SJCRH30 (cell line): ENCODE results near the gene SPTLC1. TPM values are rescaled to one million over a fixed set of nuclear protein-coding genes. Genes with fewer than 3 reads are reported as not detected.
A peak's percentile ranks its signal among the peaks of the same experiment; 100 is the strongest.
"Not testable (repeated sequence)": the region's sequence is repeated elsewhere in the genome, so short reads cannot be mapped to it uniquely, and the experiment has no call there.

Experiments used
- DNase-seq, 2 experiments: peaks; one replicate each; pipeline ENCODE4 v3.0.0-alpha.2; 2015 to 2020
- H3K27ac ChIP-seq: fragments of 250-450 bp; sonication (Bioruptor Pico); 2 replicates; pipeline ENCODE4 v1.5.1; 2020; ENCODE audit warnings: mild to moderate bottlenecking, moderate library complexity
- H3K27me3 ChIP-seq: fragments of 250-450 bp; sonication (Bioruptor Pico); 2 replicates; pipeline ENCODE4 v1.5.1; 2020; ENCODE audit warnings: mild to moderate bottlenecking, moderate library complexity
- H3K36me3 ChIP-seq: fragments of 250-450 bp; sonication (Bioruptor Pico); 2 replicates; pipeline ENCODE4 v1.5.1; 2020; ENCODE audit warnings: mild to moderate bottlenecking, moderate library complexity
- H3K4me1 ChIP-seq: fragments of 250-450 bp; sonication (Bioruptor Pico); 2 replicates; pipeline ENCODE4 v1.5.1; 2020; ENCODE audit warnings: mild to moderate bottlenecking, moderate library complexity
- H3K4me3 ChIP-seq: fragments of 250-450 bp; sonication (Bioruptor Pico); 2 replicates; pipeline ENCODE4 v1.5.1; 2020; ENCODE audit warnings: mild to moderate bottlenecking, moderate library complexity
- H3K9me3 ChIP-seq: fragments of 250-450 bp; sonication (Bioruptor Pico); replicated peaks from 2 replicates; pipeline ENCODE4 v1.5.1; 2020; ENCODE audit warnings: mild to moderate bottlenecking, moderate library complexity
- total RNA-seq: library from RNA; depleted of rRNA; stranded (reverse); fragments of >200 nt; shearing (Covaris generic); gene quantifications from 2 replicates; pipeline ENCODE4 v1.2.3, GENCODE V29; 2014

Gene SPTLC1
- total RNA-seq, 1 experiment from 2014 or later = 121 TPM

- H3K4me3 ChIP-seq = peak overlapping the region; percentile 60
These were observed 32.0 kb upstream of the SPTLC1 start for GRCh38 chr9:92147030-92147851.

GRCh38 chr9:92146610-92147009 lies 31.4 kb upstream of the SPTLC1 start:
- no peaks in the 10 kb centered on the region for H3K36me3 ChIP-seq
- peaks cover 40% of the 10 kb centered on the region for H3K4me1 ChIP-seq
- peak; percentile 50 to 59 for DNase-seq
- H3K27me3 ChIP-seq = no peaks in the 10 kb centered on the region
- peak overlapping the region; percentile 99 for H3K27ac ChIP-seq
- peak overlapping the region; percentile 60 for H3K4me3 ChIP-seq
- no peaks in the 10 kb centered on the region for H3K9me3 ChIP-seq

More at GRCh38 chr9:92147030-92147851, 32.0 kb upstream of the SPTLC1 start:
- DNase-seq = peak; percentile 95 to 96
- Histone ChIP-seq H3K36me3 (no peaks in the 10 kb centered on the region), H3K4me1 (peaks cover 47% of the 10 kb centered on the region), H3K27me3 (no peaks in the 10 kb centered on the region), H3K9me3 (no peaks in the 10 kb centered on the region), H3K27ac (peak overlapping the region; percentile 99)

- not testable (repeated sequence) for H3K4me3 ChIP-seq, H3K27ac ChIP-seq, H3K36me3 ChIP-seq, H3K9me3 ChIP-seq, H3K27me3 ChIP-seq, DNase-seq
- peaks cover 34% of the 10 kb centered on the region for H3K4me1 ChIP-seq
These were observed 30.6 kb upstream of the SPTLC1 start for GRCh38 chr9:92145784-92146183.

GRCh38 chr9:92142329-92142728 lies 27.1 kb upstream of the SPTLC1 start:
- no peak for DNase-seq
- Histone ChIP-seq H3K27ac (no peak overlapping the region), H3K36me3 (no peaks in the 10 kb centered on the region), H3K27me3 (no peaks in the 10 kb centered on the region), H3K4me1 (peaks cover 15% of the 10 kb centered on the region), H3K4me3 (no peak overlapping the region), H3K9me3 (no peaks in the 10 kb centered on the region)

- no peak for DNase-seq
- H3K27me3 ChIP-seq = no peaks in the 10 kb centered on the region
- H3K4me1 ChIP-seq = peaks cover 12% of the 10 kb centered on the region
- H3K36me3 ChIP-seq = no peaks in the 10 kb centered on the region
- H3K4me3 ChIP-seq = no peak overlapping the region
- H3K27ac ChIP-seq = no peak overlapping the region
- no peaks in the 10 kb centered on the region for H3K9me3 ChIP-seq
These were observed 26.2 kb upstream of the SPTLC1 start for GRCh38 chr9:92141144-92142129.

- H3K27me3 ChIP-seq = no peaks in the 10 kb centered on the region
- no peak overlapping the region for H3K27ac ChIP-seq
- H3K36me3 ChIP-seq = no peaks in the 10 kb centered on the region
- H3K4me3 ChIP-seq = no peak overlapping the region
- H3K9me3 ChIP-seq = no peaks in the 10 kb centered on the region
- H3K4me1 ChIP-seq = peaks cover 10% of the 10 kb centered on the region
- no peak for DNase-seq
These were observed 25.5 kb upstream of the SPTLC1 start for GRCh38 chr9:92140754-92141143.

GRCh38 chr9:92140074-92140753 lies 25.0 kb upstream of the SPTLC1 start:
- Histone ChIP-seq H3K4me3 (no peak overlapping the region), H3K27ac (no peak overlapping the region), H3K36me3 (no peaks in the 10 kb centered on the region), H3K4me1 (peaks cover 7% of the 10 kb centered on the region), H3K9me3 (no peaks in the 10 kb centered on the region), H3K27me3 (no peaks in the 10 kb centered on the region)
- DNase-seq = peak; percentile 82 to 88

- H3K27me3 ChIP-seq, H3K4me1 ChIP-seq, H3K27ac ChIP-seq, H3K36me3 ChIP-seq, H3K4me3 ChIP-seq, H3K9me3 ChIP-seq: not testable (repeated sequence)
- DNase-seq = peak in 1 of 2 experiments; percentile 40
These were observed 23.8 kb upstream of the SPTLC1 start for GRCh38 chr9:92138960-92139540.

- Histone ChIP-seq H3K27ac (no peak overlapping the region), H3K4me1 (peaks cover 3% of the 10 kb centered on the region), H3K27me3 (no peaks in the 10 kb centered on the region), H3K36me3 (no peaks in the 10 kb centered on the region), H3K9me3 (no peaks in the 10 kb centered on the region), H3K4me3 (no peak overlapping the region)
- peak; percentile 79 to 91 for DNase-seq
These were observed 23.1 kb upstream of the SPTLC1 start for GRCh38 chr9:92138157-92138959.

GRCh38 chr9:92136184-92136858 lies 21.1 kb upstream of the SPTLC1 start:
- no peaks in the 10 kb centered on the region for H3K36me3 ChIP-seq
- H3K27me3 ChIP-seq = no peaks in the 10 kb centered on the region
- H3K4me3 ChIP-seq = no peak overlapping the region
- H3K9me3 ChIP-seq = peaks cover under 1% of the 10 kb centered on the region; the same call in 1 of the 2 replicates
- peaks cover 3% of the 10 kb centered on the region for H3K4me1 ChIP-seq
- no peak for DNase-seq
- no peak overlapping the region for H3K27ac ChIP-seq

GRCh38 chr9:92135576-92135975 lies 20.4 kb upstream of the SPTLC1 start:
- no peaks in the 10 kb centered on the region for H3K27me3 ChIP-seq
- DNase-seq = no peak
- H3K27ac ChIP-seq = no peak overlapping the region
- peaks cover 3% of the 10 kb centered on the region for H3K4me1 ChIP-seq
- H3K36me3 ChIP-seq = no peaks in the 10 kb centered on the region
- peaks cover 5% of the 10 kb centered on the region; the same call in 1 of the 2 replicates for H3K9me3 ChIP-seq
- no peak overlapping the region for H3K4me3 ChIP-seq

- H3K4me1 ChIP-seq = peaks cover 3% of the 10 kb centered on the region
- H3K4me3 ChIP-seq = peak overlapping the region; percentile 28
- no peaks in the 10 kb centered on the region for H3K36me3 ChIP-seq
- DNase-seq = peak; percentile 86 to 92
- H3K9me3 ChIP-seq = peaks cover 5% of the 10 kb centered on the region; the same call in 1 of the 2 replicates
- no peaks in the 10 kb centered on the region for H3K27me3 ChIP-seq
- H3K27ac ChIP-seq = no peak overlapping the region
These were observed 18.9 kb upstream of the SPTLC1 start for GRCh38 chr9:92133949-92134604.

- not testable (repeated sequence) for DNase-seq, H3K27me3 ChIP-seq, H3K9me3 ChIP-seq, H3K27ac ChIP-seq, H3K4me3 ChIP-seq, H3K4me1 ChIP-seq, H3K36me3 ChIP-seq
These were observed 17.7 kb upstream of the SPTLC1 start for GRCh38 chr9:92132913-92133312.
